Trophoblast cell (in vitro differentiated cells and primary cell): ENCODE data around the gene MGAT5.

Experiments used
- DNase-seq, 2 donors: peaks; one replicate each; pipeline ENCODE4 v3.0.0-alpha.2; 2016
- H2AFZ ChIP-seq: 2 replicates; pipeline ENCODE4 v1.6.1; 2013; ENCODE audit warnings: low read length, moderate library complexity, mild to moderate bottlenecking; ENCODE audit not compliant: insufficient read depth, poor library complexity
- H2AK5ac ChIP-seq: 2 replicates; pipeline ENCODE4 v1.6.1; 2013; ENCODE audit warnings: mild to moderate bottlenecking, low read length
- H2BK120ac ChIP-seq: 2 replicates; pipeline ENCODE4 v1.6.1; 2013; ENCODE audit warnings: low read length, mild to moderate bottlenecking, moderate library complexity; ENCODE audit not compliant: insufficient read depth, poor library complexity
- H2BK12ac ChIP-seq: 2 replicates; pipeline ENCODE4 v1.6.1; 2013; ENCODE audit warnings: mild to moderate bottlenecking, low read length, moderate library complexity
- H2BK5ac ChIP-seq: 2 replicates; pipeline ENCODE4 v1.6.1; 2013; ENCODE audit warnings: low read length, low read depth, moderate library complexity, mild to moderate bottlenecking; ENCODE audit not compliant: poor library complexity
- H3K14ac ChIP-seq: 2 replicates; pipeline ENCODE4 v1.6.1; 2013; ENCODE audit warnings: mild to moderate bottlenecking, low read length
- H3K18ac ChIP-seq: 2 replicates; pipeline ENCODE4 v1.6.1; 2013; ENCODE audit warnings: mild to moderate bottlenecking, low read length
- H3K23ac ChIP-seq: 2 replicates; pipeline ENCODE4 v1.6.1; 2013; ENCODE audit warnings: low read length
- H3K27ac ChIP-seq: 2 replicates; pipeline ENCODE4 v1.5.1; 2013; ENCODE audit warnings: low read depth, mild to moderate bottlenecking, inconsistent platforms, low read length, moderate library complexity
- H3K27me3 ChIP-seq: 2 replicates; pipeline ENCODE4 v1.6.1; 2013; ENCODE audit warnings: inconsistent platforms, mild to moderate bottlenecking, low read length, moderate library complexity; ENCODE audit not compliant: insufficient read depth
- H3K36me3 ChIP-seq, 2 experiments: 1 replicate in 1 of 2; 2 replicates in 1 of 2; pipeline ENCODE4 v1.6.1; 2013; ENCODE audit warnings: low read length in 2 of 2, mild to moderate bottlenecking in 2 of 2, moderate library complexity in 1 of 2; ENCODE audit not compliant: insufficient read depth in 2 of 2, control insufficient read depth in 1 of 2
- H3K4ac ChIP-seq: 2 replicates; pipeline ENCODE4 v1.6.1; 2013; ENCODE audit warnings: low read depth, mild to moderate bottlenecking, low read length, moderate library complexity
- H3K4me1 ChIP-seq, 2 experiments: 1 replicate in 1 of 2; 2 replicates in 1 of 2; pipeline ENCODE4 v1.6.1; 2013; ENCODE audit warnings: low read length in 2 of 2, mild to moderate bottlenecking in 2 of 2, moderate library complexity in 1 of 2; ENCODE audit not compliant: insufficient read depth in 2 of 2, control insufficient read depth in 1 of 2
- H3K4me2 ChIP-seq: 2 replicates; pipeline ENCODE4 v1.6.1; 2013; ENCODE audit warnings: inconsistent platforms, mild to moderate bottlenecking, low read length, moderate library complexity
- H3K4me3 ChIP-seq: 2 replicates; pipeline ENCODE4 v1.5.1; 2013; ENCODE audit warnings: mild to moderate bottlenecking, low read depth, low read length, inconsistent platforms
- H3K79me1 ChIP-seq: one replicate; pipeline ENCODE4 v1.6.1; 2013; ENCODE audit warnings: low read length
- H3K79me2 ChIP-seq: 2 replicates; pipeline ENCODE4 v1.6.1; 2013; ENCODE audit warnings: low read length, mild to moderate bottlenecking; ENCODE audit not compliant: control insufficient read depth, insufficient read depth, poor library complexity
- H3K9ac ChIP-seq: 2 replicates; pipeline ENCODE4 v1.6.1; 2013; ENCODE audit warnings: mild to moderate bottlenecking, low read length
- H3K9me3 ChIP-seq: 2 replicates; pipeline ENCODE4 v1.6.1; 2013; ENCODE audit warnings: low read depth, mild to moderate bottlenecking, control low read depth, inconsistent platforms, low read length; ENCODE audit not compliant: insufficient read depth
- H4K12ac ChIP-seq: 2 replicates; pipeline ENCODE4 v1.6.1; 2013; ENCODE audit warnings: low read depth, mild to moderate bottlenecking, low read length, moderate library complexity
- H4K8ac ChIP-seq: 2 replicates; pipeline ENCODE4 v1.6.1; 2013; ENCODE audit warnings: low read depth, mild to moderate bottlenecking, low read length, moderate library complexity
- H4K91ac ChIP-seq: one replicate; pipeline ENCODE4 v1.6.1; 2013; ENCODE audit warnings: low read depth, mild to moderate bottlenecking, low read length, moderate library complexity
- WGBS: extraction: QIAGEN DNeasy Blood & Tissue Kit; methylation state at CpG from one replicate; pipeline ENCODE4 v1.1.7; 2013; ENCODE audit warnings: missing lambda C conversion rate; ENCODE audit not compliant: insufficient read length, insufficient coverage; ENCODE audit errors: extremely low coverage; 5-methylcytosine and 5-hydroxymethylcytosine counted together

MGAT5 gene

DNA sequence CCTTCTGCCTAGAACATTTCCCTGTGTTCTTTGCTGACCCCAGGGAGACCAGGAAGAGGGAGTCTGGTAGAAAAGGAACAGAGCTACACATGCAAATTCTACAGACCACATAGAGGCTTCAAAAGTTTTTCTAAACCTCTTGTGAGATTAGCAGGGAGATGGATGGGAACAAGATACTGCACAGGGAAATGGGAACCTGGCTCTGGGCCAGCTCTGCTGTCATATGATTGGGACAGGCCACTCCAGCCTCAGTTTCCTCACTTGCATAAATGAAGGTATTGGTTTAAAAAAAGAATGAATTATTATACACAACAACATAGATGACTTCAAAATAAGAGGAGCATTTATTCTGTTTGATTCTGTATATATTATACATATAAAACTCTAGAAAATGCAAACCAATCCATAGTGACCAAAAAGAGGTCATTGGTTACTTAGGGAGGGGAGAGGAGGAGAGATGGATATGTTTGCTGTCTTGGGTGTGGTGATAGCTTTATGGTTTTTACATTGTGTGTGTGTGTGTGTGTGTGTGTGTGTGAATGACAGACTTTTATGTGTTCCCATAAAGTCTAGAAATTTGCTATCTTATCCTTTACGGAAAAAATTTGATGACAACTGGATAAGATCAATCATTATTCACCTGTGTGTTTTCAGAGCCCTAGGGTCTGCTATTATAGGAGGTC, 115.5 kb downstream of the MGAT5 start:
- no peak overlapping the region for H4K91ac ChIP-seq
- no peak overlapping the region for H4K12ac ChIP-seq
- H3K9me3 ChIP-seq = no peaks in the 10 kb centered on the region
- no peak overlapping the region for H3K4me3 ChIP-seq
- H2BK12ac ChIP-seq = no peak overlapping the region
- H3K79me1 ChIP-seq = no peaks in the 10 kb centered on the region
- H2BK5ac ChIP-seq = no peak overlapping the region
- H3K27ac ChIP-seq = no peak overlapping the region
- no peak overlapping the region for H3K4ac ChIP-seq
- H2BK120ac ChIP-seq = no peak overlapping the region
- no peaks in the 10 kb centered on the region for H3K79me2 ChIP-seq
- no peak for DNase-seq
- no peak overlapping the region for H2AFZ ChIP-seq
- no peak overlapping the region for H3K9ac ChIP-seq
- no peak overlapping the region for H3K18ac ChIP-seq
- H4K8ac ChIP-seq = no peak overlapping the region
- no peaks in the 10 kb centered on the region for H3K36me3 ChIP-seq
- no peak overlapping the region for H2AK5ac ChIP-seq
- H3K4me2 ChIP-seq = no peak overlapping the region
- WGBS = no CpG with 5 or more reads among the region's 1 CpG
- peaks cover 4% of the 10 kb centered on the region in 2 experiments for H3K4me1 ChIP-seq
- no peak overlapping the region for H3K14ac ChIP-seq
- no peaks in the 10 kb centered on the region for H3K27me3 ChIP-seq
- no peak overlapping the region for H3K23ac ChIP-seq

DNA sequence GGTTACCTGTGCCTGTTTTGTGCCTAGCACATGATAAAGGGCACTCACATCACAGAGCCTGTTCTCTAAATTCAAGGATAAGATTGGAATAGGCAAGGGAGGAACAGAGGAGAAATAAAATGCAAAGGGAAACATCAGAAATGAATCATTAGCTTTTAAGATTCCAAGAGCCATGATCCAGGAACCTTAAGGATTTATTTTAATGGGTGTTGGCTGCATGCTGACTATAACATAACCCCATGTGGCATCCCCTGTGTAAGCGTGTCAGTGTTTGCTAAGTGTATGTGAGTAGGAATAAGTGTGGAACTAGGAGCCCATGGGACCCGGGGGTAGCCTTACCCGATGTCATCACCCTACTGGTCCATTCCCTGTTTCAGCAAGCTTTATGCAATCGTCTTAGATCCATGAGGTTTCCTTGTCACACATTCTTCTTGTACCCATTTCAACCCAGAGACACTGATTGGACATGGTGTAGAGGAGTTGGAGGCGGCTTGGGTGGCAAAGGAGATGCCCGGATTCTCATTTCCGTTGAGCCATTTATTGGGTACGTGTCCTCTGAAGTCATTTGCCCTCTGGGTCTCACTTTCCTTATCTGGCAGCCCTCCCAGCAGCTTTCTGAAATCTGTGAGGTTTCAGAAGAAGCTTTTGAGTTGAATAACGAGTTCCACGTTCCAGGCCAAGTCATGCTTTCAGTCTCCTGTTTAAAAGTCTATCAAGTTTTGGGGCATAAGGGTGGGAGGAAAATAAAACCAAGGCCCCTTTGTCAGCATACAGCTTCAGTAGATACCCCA, 117.0 kb downstream of the MGAT5 start:
- H2BK5ac ChIP-seq = no peak overlapping the region
- H3K23ac ChIP-seq = no peak overlapping the region
- H3K4me3 ChIP-seq = no peak overlapping the region
- H3K27ac ChIP-seq = no peak overlapping the region
- H4K91ac ChIP-seq = no peak overlapping the region
- H3K79me2 ChIP-seq = no peaks in the 10 kb centered on the region
- no peak for DNase-seq
- H3K4me1 ChIP-seq = peaks cover 4% of the 10 kb centered on the region in 2 experiments
- no peak overlapping the region for H2AK5ac ChIP-seq
- H4K12ac ChIP-seq = no peak overlapping the region
- no peaks in the 10 kb centered on the region for H3K36me3 ChIP-seq
- no peak overlapping the region for H4K8ac ChIP-seq
- no CpG with 5 or more reads among the region's 10 CpGs for WGBS
- no peaks in the 10 kb centered on the region for H3K79me1 ChIP-seq
- no peak overlapping the region for H3K14ac ChIP-seq
- H3K4ac ChIP-seq = no peak overlapping the region
- H2BK12ac ChIP-seq = no peak overlapping the region
- no peaks in the 10 kb centered on the region for H3K27me3 ChIP-seq
- no peak overlapping the region for H3K4me2 ChIP-seq
- no peaks in the 10 kb centered on the region for H3K9me3 ChIP-seq
- no peak overlapping the region for H3K9ac ChIP-seq
- H2BK120ac ChIP-seq = no peak overlapping the region
- H2AFZ ChIP-seq = no peak overlapping the region
- no peak overlapping the region for H3K18ac ChIP-seq

DNA sequence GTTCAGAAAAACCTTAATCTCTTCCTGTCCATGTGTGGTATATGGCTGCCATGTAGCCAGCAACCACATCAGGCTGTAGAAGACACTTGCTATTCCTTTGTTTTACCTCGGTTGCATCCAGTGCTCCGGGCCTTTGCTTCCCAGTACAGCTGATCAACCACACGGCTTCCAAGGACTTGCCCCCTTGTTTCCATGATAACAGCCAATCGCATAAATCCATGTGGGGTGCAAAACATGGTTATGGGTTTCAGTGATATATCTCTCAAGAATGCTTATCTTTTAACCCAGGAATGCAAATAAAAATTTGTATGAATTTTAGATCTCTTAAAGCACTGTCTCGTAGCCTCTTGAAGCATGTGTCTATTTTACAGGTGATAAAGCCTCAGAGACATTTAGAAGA, 118.3 kb downstream of the MGAT5 start:
- no peak overlapping the region for H2BK5ac ChIP-seq

DNA sequence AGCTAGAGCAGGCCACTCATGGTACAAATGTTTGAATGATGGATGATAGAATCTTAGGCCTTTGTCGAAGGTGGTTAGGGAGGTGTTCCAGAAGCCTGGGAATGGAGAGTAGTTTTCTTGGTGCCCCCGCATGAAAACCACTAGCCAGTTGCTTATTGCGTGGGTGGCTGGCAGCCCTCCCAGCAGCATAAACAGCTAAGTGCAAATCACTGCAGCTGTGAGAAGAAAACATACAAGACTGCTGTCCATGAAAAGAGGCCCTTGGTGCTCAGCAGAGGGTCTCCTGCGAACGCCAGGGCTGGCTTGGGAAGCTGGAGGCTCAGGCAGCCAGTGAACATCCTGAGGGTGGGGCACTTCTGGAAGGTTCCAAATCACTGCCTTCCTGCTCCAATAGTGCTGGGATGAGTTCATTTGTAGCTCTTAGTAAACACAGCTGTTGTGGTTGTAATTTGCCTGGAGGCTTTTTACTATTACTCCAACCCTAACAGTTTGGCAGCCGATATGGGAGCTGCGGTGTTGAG, 118.8 kb downstream of the MGAT5 start:
- Histone ChIP-seq H3K18ac (no peak overlapping the region), H2BK120ac (no peak overlapping the region), H3K36me3 (no peaks in the 10 kb centered on the region), H3K14ac (no peak overlapping the region), H3K9me3 (no peaks in the 10 kb centered on the region), H3K4ac (no peak overlapping the region), H3K27ac (no peak overlapping the region), H3K79me1 (no peaks in the 10 kb centered on the region), H4K91ac (no peak overlapping the region), H4K8ac (no peak overlapping the region), H3K4me3 (no peak overlapping the region), H2BK12ac (no peak overlapping the region), H3K23ac (no peak overlapping the region), H3K4me1 (peaks cover 7% of the 10 kb centered on the region in 2 experiments), H2BK5ac (no peak overlapping the region), H2AFZ (no peak overlapping the region), H4K12ac (no peak overlapping the region), H3K4me2 (no peak overlapping the region), H2AK5ac (no peak overlapping the region), H3K9ac (no peak overlapping the region), H3K27me3 (no peaks in the 10 kb centered on the region), H3K79me2 (no peaks in the 10 kb centered on the region)
- no CpG with 5 or more reads among the region's 7 CpGs for WGBS
- DNase-seq = no peak

More for the DNA sequence above, 118.3 kb downstream of the MGAT5 start:
- no peaks in the 10 kb centered on the region for H3K27me3 ChIP-seq
- no peak overlapping the region for H3K9ac ChIP-seq
- no peaks in the 10 kb centered on the region for H3K79me1 ChIP-seq
- no peaks in the 10 kb centered on the region for H3K79me2 ChIP-seq
- no peak overlapping the region for H4K8ac ChIP-seq
- no peaks in the 10 kb centered on the region for H3K36me3 ChIP-seq
- no peak overlapping the region for H3K4me2 ChIP-seq
- no peak overlapping the region for H4K12ac ChIP-seq
- no peaks in the 10 kb centered on the region for H3K9me3 ChIP-seq
- H3K18ac ChIP-seq = no peak overlapping the region
- peaks cover 7% of the 10 kb centered on the region in 2 experiments for H3K4me1 ChIP-seq
- H2AK5ac ChIP-seq = no peak overlapping the region
- no peak overlapping the region for H3K14ac ChIP-seq
- WGBS = no CpG with 5 or more reads among the region's 5 CpGs
- H2AFZ ChIP-seq = no peak overlapping the region
- no peak overlapping the region for H4K91ac ChIP-seq
- H2BK120ac ChIP-seq = no peak overlapping the region
- DNase-seq = no peak
- no peak overlapping the region for H3K4me3 ChIP-seq
- no peak overlapping the region for H2BK12ac ChIP-seq
- no peak overlapping the region for H3K23ac ChIP-seq
- H3K27ac ChIP-seq = no peak overlapping the region
- no peak overlapping the region for H3K4ac ChIP-seq
